Activated T-cell treated with anti-CD3 and anti-CD28 coated beads, Interleukin-2, amount 50 U/mL, for 4 hours (primary cell): ENCODE data around the gene MRPL18. TPM values are rescaled to one million over a fixed set of nuclear protein-coding genes. Genes with fewer than 3 reads are reported as not detected.
"Not testable (repeated sequence)": the region's sequence is repeated elsewhere in the genome, so short reads cannot be mapped to it uniquely, and the experiment has no call there.

Experiments used
- ATAC-seq, 2 donors: fragments of 200-7000 bp; cut with Tn5 transposase; one replicate each; pipeline ENCODE4 v1.10.0; 2021
- DNase-seq: peaks from one replicate; pipeline ENCODE4 v3.0.0-alpha.2; 2020
- H3K27me3 Mint-ChIP-seq: one replicate; pipeline ENCODE4 v1.8.0; 2021; ENCODE audit warnings: low read depth, mixed read lengths
- H3K36me3 Mint-ChIP-seq: one replicate; pipeline ENCODE4 v1.8.0; 2022; ENCODE audit warnings: mixed read lengths; ENCODE audit not compliant: insufficient read depth
- H3K4me1 Mint-ChIP-seq: one replicate; pipeline ENCODE4 v1.8.0; 2021; ENCODE audit warnings: low read depth, mixed read lengths
- H3K4me3 Mint-ChIP-seq: one replicate; pipeline ENCODE4 v1.8.0; 2021; ENCODE audit warnings: mild to moderate bottlenecking, moderate library complexity, mixed read lengths
- H3K9me3 Mint-ChIP-seq: one replicate; pipeline ENCODE4 v1.8.0; 2021; ENCODE audit warnings: mixed read lengths
- total RNA-seq, 3 donors: library from RNA; stranded (reverse); gene quantifications; one replicate each; pipeline ENCODE4 v1.2.1, GENCODE V29; 2021

The MRPL18 gene
- total RNA-seq, 3 donors from 2014 or later, result 99.8 to 111 (median 101) TPM

DNA sequence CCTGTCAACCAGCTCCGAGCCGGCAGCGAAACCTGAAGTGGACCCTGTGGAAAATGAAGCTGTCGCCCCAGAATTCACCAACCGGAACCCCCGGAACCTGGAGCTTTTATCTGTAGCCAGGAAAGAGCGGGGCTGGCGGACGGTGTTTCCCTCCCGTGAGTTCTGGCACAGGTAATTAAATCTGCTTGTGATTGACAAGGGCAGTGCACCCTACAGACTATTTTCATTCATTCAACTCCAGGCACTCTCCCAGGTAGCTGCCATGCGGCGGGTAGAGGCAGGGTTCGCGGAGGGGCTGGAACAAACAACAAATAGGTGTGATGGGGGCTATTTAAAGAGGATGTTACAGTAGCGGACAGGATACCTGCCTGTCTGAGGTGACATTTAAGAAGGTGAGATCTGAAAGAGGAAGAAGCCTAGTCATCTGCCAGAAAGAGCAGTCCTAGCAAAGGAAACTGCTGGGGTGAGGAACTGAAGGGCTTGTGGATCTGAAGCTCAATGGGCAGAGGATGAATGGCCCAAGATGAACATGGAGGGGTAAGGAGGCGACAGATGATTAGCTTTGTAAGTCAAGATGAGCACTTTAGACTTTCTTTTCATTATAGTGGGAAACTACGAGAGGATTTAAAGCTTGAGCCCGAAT, 810 bp downstream of the MRPL18 start:
- Mint-ChIP-seq H3K4me3 (peak overlapping the region; percentile 99), H3K27me3 (no peaks in the 10 kb centered on the region), H3K36me3 (peaks cover 42% of the 10 kb centered on the region), H3K4me1 (peaks cover 54% of the 10 kb centered on the region), H3K9me3 (no peaks in the 10 kb centered on the region)
- DNase-seq (no peak), ATAC-seq (no peak)

GRCh38 chr6:159794976-159795375, 4.7 kb downstream of the MRPL18 start:
- H3K9me3 Mint-ChIP-seq, ATAC-seq, H3K4me3 Mint-ChIP-seq, DNase-seq, H3K27me3 Mint-ChIP-seq: not testable (repeated sequence)
- H3K36me3 Mint-ChIP-seq, result peaks cover 39% of the 10 kb centered on the region
- peaks cover 43% of the 10 kb centered on the region for H3K4me1 Mint-ChIP-seq

DNA sequence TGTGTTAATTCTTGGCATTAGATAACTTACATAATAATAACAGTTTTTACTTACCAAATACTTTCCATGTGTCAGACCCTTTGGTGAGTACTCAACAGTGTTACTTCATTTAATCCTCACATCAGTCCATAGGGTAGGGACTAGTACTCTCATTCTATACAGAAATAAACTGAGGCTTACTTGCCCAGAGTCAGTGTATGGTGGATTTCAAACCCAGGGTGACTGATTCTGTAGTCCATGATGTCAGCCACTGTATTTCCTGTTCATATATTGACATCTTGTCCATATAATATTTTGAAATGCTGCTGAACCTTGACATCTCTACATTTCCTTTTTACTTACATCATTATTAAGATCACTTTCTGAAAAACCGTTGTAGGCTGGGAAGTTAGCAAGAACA, 7.3 kb downstream of the MRPL18 start:
- Mint-ChIP-seq H3K27me3 (no peaks in the 10 kb centered on the region), H3K4me1 (peaks cover 26% of the 10 kb centered on the region), H3K36me3 (peaks cover 28% of the 10 kb centered on the region), H3K4me3 (no peak overlapping the region), H3K9me3 (no peaks in the 10 kb centered on the region)
- DNase-seq (no peak), ATAC-seq (no peak)

DNA sequence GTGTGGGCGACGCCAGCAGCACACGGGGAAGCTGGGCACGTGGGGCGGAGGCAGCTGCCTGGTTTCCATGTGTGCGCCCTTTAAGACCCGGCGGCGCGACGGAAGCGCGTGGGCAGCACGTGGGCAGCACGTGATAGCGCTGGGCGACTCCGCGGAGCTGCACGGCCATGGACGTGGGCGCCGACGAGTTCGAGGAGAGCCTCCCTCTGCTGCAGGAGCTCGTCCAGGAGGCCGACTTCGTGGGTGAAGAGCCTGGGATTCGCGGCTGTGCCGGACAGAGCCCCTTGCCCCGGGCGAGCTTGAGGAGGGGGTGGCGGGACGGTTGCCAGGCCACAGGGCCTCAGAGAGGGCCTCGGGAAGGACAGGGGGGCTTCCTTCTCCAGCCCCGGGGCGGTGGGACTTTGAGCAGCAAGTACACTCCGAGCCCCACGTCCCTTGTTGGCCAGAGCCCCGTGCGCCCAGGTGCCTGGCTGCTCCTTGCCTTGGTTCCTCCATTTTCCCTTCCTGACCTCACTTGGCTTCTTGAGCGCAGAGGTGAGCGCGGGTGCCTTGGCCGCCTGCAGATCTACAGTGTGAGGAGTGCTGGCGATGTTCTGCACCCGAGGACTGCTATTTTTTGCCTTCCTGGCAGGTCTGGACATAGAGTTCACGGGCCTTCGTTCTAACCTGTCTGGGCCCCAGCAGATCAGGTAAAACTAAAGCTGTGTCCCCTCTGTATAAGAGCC, 10.0 kb downstream of the MRPL18 start, which contains the start of gene PNLDC1:
TSS of gene PNLDC1 (plus strand) at position 136 of the 725 bp plus-strand sequence. CDS start at position 168, 32 bp downstream.
- Mint-ChIP-seq H3K4me1 (peaks cover 8% of the 10 kb centered on the region), H3K4me3 (no peak within 1 kb of the TSS), H3K27me3 (no peaks in the 10 kb centered on the region), H3K9me3 (no peaks in the 10 kb centered on the region), H3K36me3 (peaks cover 18% of the 10 kb centered on the region)
- no peak for DNase-seq
- ATAC-seq, result peak; percentile 18 to 21

DNA sequence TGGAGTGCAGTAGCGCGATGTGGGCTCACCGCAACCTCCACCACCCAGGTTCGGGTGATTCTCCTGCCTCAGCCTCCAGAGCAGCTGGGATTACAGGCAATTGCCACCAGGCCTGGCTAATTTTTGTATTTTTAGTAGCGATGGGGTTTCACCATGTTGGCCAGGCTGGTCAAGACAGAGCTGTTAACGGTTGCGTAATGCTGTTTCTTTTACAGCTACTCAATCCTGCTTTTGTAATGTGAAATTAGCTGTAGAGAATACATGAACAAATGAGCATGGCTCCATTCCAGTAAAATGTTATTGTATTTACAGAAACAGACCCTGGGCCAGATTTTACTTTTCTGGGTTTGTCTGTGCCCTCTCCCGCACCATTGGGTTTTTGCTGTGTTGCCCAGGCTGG, 11.7 kb downstream of the MRPL18 start:
- peaks cover 7% of the 10 kb centered on the region for H3K4me1 Mint-ChIP-seq
- H3K9me3 Mint-ChIP-seq, result no peaks in the 10 kb centered on the region
- no peak for ATAC-seq
- H3K4me3 Mint-ChIP-seq, result no peak overlapping the region
- H3K36me3 Mint-ChIP-seq, result peaks cover 18% of the 10 kb centered on the region
- no peaks in the 10 kb centered on the region for H3K27me3 Mint-ChIP-seq
- DNase-seq, result no peak

DNA sequence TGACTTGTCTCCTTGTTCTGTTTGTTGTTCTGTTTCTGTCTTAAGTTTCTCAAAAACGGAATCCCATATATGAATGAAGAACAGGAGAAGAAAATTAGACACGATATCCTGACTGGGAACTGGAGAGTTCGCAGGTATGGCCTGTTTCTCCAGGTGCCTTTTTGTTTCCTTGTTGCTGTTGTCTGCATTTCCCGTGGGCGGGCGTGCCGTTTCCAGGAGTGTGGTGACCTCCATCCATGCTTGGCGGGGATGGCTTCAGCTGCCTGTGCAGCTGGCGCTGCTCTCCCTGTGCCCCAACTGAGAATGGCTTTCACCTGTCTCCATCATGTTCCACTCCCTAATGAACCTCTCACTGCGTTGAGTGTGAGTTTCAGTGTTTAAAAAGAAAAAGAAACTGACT, 14.2 kb downstream of the MRPL18 start:
- Mint-ChIP-seq H3K4me3 (no peak overlapping the region), H3K36me3 (peaks cover 7% of the 10 kb centered on the region), H3K9me3 (no peaks in the 10 kb centered on the region), H3K27me3 (no peaks in the 10 kb centered on the region), H3K4me1 (no peaks in the 10 kb centered on the region)
- no peak for ATAC-seq
- DNase-seq, result no peak

- Mint-ChIP-seq H3K27me3 (no peaks in the 10 kb centered on the region), H3K9me3 (no peaks in the 10 kb centered on the region), H3K36me3 (peaks cover 6% of the 10 kb centered on the region), H3K4me1 (no peaks in the 10 kb centered on the region), H3K4me3 (no peak overlapping the region)
- ATAC-seq, result no peak
- no peak for DNase-seq
These were observed 15.3 kb downstream of the MRPL18 start for GRCh38 chr6:159805440-159806020.

DNA sequence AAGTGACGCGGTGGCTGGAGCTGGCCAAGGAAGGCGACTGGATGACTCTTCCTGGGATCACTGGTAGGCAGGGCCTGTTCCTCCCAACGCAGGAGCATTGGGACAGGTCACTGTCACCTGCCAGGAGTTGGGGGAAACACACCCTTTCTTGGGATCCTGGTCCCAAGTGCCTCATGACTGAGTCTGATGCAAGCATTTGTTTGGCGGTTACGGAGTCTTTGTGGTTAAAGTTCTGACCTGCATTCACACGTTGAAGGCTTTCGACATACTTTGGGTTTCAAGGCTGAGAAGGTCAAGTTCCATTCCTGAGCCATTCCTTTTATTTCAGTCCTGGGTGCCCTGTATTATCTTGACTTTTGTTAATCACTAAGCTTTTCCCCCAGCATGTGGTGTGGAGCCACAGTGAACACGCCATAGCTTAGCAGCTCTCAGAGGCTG, 15.8 kb downstream of the MRPL18 start:
- ATAC-seq, result no peak

DNA sequence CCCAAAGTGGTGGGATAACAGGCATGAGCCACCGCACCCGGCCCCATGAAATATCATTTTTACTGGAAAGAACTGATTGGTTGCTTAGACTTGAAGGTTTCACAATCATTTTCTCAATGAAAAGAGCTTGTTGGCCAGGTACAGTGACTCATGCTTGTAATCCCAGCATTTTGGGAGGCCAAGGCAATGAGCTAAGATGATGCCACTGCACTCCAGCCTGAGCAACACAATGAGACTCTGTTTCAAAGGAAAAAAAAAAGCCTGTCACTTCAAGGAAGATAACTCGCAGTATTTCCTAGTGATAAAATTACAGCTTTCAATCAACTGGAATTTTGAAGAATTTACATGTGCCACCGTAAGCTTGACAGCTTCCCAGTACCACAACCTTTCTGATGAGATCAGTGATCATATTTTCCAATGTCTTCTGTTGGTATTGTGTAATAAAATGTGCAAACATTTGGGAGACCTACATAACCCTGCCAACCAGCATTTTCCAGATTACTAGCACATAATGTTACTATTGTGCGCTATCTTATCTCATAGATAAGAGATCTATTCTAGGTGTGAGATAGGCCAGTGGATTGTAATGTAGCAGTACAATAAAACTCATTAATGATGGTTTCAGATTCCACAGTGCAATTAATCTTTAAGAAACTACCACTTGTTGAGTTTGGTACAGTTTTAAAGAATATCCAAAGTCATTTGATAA, 17.0 kb downstream of the MRPL18 start:
- H3K4me3 Mint-ChIP-seq, result no peak overlapping the region
- no peaks in the 10 kb centered on the region for H3K4me1 Mint-ChIP-seq
- no peaks in the 10 kb centered on the region for H3K27me3 Mint-ChIP-seq
- DNase-seq (no peak), ATAC-seq (no peak)
- peaks cover 5% of the 10 kb centered on the region for H3K36me3 Mint-ChIP-seq
- H3K9me3 Mint-ChIP-seq, result no peaks in the 10 kb centered on the region

More for the DNA sequence above, 15.8 kb downstream of the MRPL18 start:
- H3K27me3 Mint-ChIP-seq, result no peaks in the 10 kb centered on the region
- H3K4me1 Mint-ChIP-seq, result no peaks in the 10 kb centered on the region
- H3K36me3 Mint-ChIP-seq, result peaks cover 5% of the 10 kb centered on the region
- DNase-seq, result no peak
- H3K9me3 Mint-ChIP-seq, result no peaks in the 10 kb centered on the region
- no peak overlapping the region for H3K4me3 Mint-ChIP-seq

DNA sequence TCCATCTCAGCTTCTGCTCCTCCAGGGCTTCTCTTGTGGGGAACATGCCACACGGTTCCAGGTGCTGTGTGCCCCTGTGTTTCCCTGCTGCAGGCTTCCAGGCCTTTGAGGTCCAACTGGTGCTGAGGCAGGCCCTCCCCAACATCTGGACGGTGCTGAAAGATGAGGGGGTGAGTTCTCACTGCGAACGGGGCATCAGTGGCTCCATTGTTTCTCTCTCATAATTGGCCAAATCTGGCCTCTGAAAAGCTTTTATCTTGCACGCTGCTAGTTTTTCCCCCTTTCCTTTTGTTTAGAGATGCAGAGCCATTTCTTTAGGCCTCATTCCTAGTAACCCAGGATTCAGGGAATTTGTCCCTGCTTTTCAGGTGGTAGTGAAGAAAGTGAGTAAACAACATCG, 18.4 kb downstream of the MRPL18 start:
- no peak for ATAC-seq
- Mint-ChIP-seq H3K9me3 (no peaks in the 10 kb centered on the region), H3K27me3 (no peaks in the 10 kb centered on the region), H3K4me1 (no peaks in the 10 kb centered on the region), H3K36me3 (peaks cover 5% of the 10 kb centered on the region), H3K4me3 (no peak overlapping the region)
- no peak for DNase-seq

DNA sequence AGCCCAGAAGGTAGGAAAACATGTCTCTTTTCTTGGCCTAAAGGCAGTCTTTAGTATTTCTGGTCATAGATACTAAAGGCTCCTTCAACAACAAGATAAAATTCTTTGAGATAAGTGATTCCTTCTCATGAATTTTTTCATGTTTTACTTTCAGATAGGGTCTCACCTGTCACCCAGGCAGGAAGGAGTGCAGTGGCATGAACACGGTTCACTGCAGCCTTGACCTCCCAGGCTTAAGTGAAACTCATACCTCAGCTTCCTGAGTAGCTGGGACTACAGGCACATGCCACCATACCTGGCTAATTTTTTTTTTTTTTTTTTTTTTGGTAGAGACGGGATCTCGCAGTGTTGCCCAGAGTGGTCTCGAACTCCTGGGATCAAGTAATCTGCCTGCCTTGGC, 18.9 kb downstream of the MRPL18 start:
- Mint-ChIP-seq H3K4me3 (no peak overlapping the region), H3K36me3 (peaks cover 5% of the 10 kb centered on the region)
- DNase-seq, result no peak

GRCh38 chr6:159813781-159814180, 23.5 kb downstream of the MRPL18 start:
- no peak for DNase-seq
- Mint-ChIP-seq H3K36me3 (peaks cover 2% of the 10 kb centered on the region), H3K27me3 (no peaks in the 10 kb centered on the region), H3K4me1 (no peaks in the 10 kb centered on the region), H3K9me3 (no peaks in the 10 kb centered on the region), H3K4me3 (no peak overlapping the region)
- ATAC-seq, result no peak

More for the DNA sequence above, 18.9 kb downstream of the MRPL18 start:
- Mint-ChIP-seq H3K27me3 (no peaks in the 10 kb centered on the region), H3K9me3 (no peaks in the 10 kb centered on the region), H3K4me1 (no peaks in the 10 kb centered on the region)
- no peak for ATAC-seq

- Mint-ChIP-seq H3K4me3 (no peak overlapping the region), H3K27me3 (no peaks in the 10 kb centered on the region), H3K9me3 (no peaks in the 10 kb centered on the region), H3K4me1 (peaks cover 13% of the 10 kb centered on the region), H3K36me3 (no peaks in the 10 kb centered on the region)
- DNase-seq, result no peak
- ATAC-seq, result no peak
These were observed 25.1 kb downstream of the MRPL18 start for GRCh38 chr6:159815410-159815809.

- not testable (repeated sequence) for H3K27me3 Mint-ChIP-seq, H3K4me3 Mint-ChIP-seq
These were observed 26.5 kb downstream of the MRPL18 start for GRCh38 chr6:159816775-159817174.

More at GRCh38 chr6:159816775-159817174, 26.5 kb downstream of the MRPL18 start:
- H3K36me3 Mint-ChIP-seq, H3K9me3 Mint-ChIP-seq, DNase-seq, ATAC-seq: not testable (repeated sequence)
- H3K4me1 Mint-ChIP-seq, result peaks cover 21% of the 10 kb centered on the region
